OCI-LY7 (cell line): ENCODE results near the gene BBOX1. TPM values are rescaled to one million over a fixed set of nuclear protein-coding genes. Genes with fewer than 3 reads are reported as not detected.

Experiments
- BruUV-seq: library from RNA; stranded (reverse); fragments of 400-500 nt; replicated peaks from 2 replicates; lab custom pipeline; 2021; lab: Mats Ljungman, UMichigan
- CTCF ChIA-PET: fragments of 300-600 bp; sonication (Branson Sonifier 250); formaldehyde crosslinking; loops from one replicate; lab custom pipeline; 2022; ENCODE audit warnings: antibody characterized with exemption; ENCODE audit not compliant: unreplicated experiment; lab: Charles Lee
- POLR2A ChIA-PET: fragments of 300-600 bp; sonication (Branson Sonifier 250); formaldehyde crosslinking; loops from one replicate; lab custom pipeline; 2022; ENCODE audit warnings: antibody characterized with exemption; lab: Charles Lee
- DNase-seq: peaks from one replicate; pipeline ENCODE4 v3.0.0-alpha.2; 2015; ENCODE audit warnings: low spot score
- H2AFZ ChIP-seq: fragments of 200-600 bp; sonication (generic), shearing (Covaris generic); 2 replicates; pipeline ENCODE4 v1.6.1; 2014; ENCODE audit warnings: mild to moderate bottlenecking, antibody characterized with exemption, low read length, moderate library complexity
- H3K27ac ChIP-seq: fragments of 200-600 bp; sonication (generic); 2 replicates; pipeline ENCODE4 v1.5.1; 2014; ENCODE audit warnings: mixed run types, low read depth, mild to moderate bottlenecking, moderate library complexity, low read length, inconsistent platforms; ENCODE audit not compliant: poor library complexity, severe bottlenecking
- H3K36me3 ChIP-seq: fragments of 200-600 bp; sonication (generic); 2 replicates; pipeline ENCODE4 v1.6.1; 2014; ENCODE audit warnings: mild to moderate bottlenecking, antibody characterized with exemption, low read length, moderate library complexity, mixed read lengths; ENCODE audit not compliant: insufficient read depth
- H3K4me1 ChIP-seq: fragments of 200-600 bp; sonication (generic); 2 replicates; pipeline ENCODE4 v1.5.1; 2014; ENCODE audit warnings: mild to moderate bottlenecking, low read length; ENCODE audit not compliant: insufficient read depth, poor library complexity, severe bottlenecking
- H3K4me2 ChIP-seq: fragments of 200-600 bp; sonication (generic); 2 replicates; pipeline ENCODE4 v1.6.1; 2014; ENCODE audit warnings: mild to moderate bottlenecking, low read length
- H3K4me3 ChIP-seq: fragments of 200-600 bp; sonication (generic); 2 replicates; pipeline ENCODE4 v1.5.1; 2014; ENCODE audit warnings: mild to moderate bottlenecking, low read depth, low read length; ENCODE audit not compliant: poor library complexity, severe bottlenecking
- H3K79me2 ChIP-seq: fragments of 200-600 bp; sonication (generic); 2 replicates; pipeline ENCODE4 v1.6.1; 2016; ENCODE audit warnings: low read depth, mild to moderate bottlenecking, low read length, moderate library complexity, mixed read lengths; ENCODE audit not compliant: insufficient read depth
- H3K9me2 ChIP-seq: fragments of 200-600 bp; sonication (generic); 2 replicates; pipeline ENCODE4 v1.6.1; 2016; ENCODE audit warnings: mild to moderate bottlenecking, low read length, mixed read lengths; ENCODE audit not compliant: insufficient read depth
- H3K9me3 ChIP-seq: fragments of 200-600 bp; sonication (generic); 2 replicates; pipeline ENCODE4 v1.6.1; 2014; ENCODE audit warnings: mild to moderate bottlenecking, mixed run types, low read length, mixed read lengths
- H4K20me1 ChIP-seq: fragments of 200-600 bp; sonication (generic); 2 replicates; pipeline ENCODE4 v1.6.1; 2014; ENCODE audit warnings: mild to moderate bottlenecking, antibody characterized with exemption, low read length, moderate library complexity, mixed read lengths; ENCODE audit not compliant: insufficient read depth
- CTCF ChIP-seq: fragments of 200-600 bp; sonication (generic); conservative IDR thresholded peaks from 2 replicates; pipeline ENCODE4 v1.5.1; 2014; ENCODE audit warnings: mild to moderate bottlenecking, antibody characterized with exemption, low read length, moderate library complexity, mixed read lengths
- EZH2phosphoT487 ChIP-seq: fragments of 200-600 bp; sonication (generic); IDR thresholded peaks from 2 replicates; pipeline ENCODE4 v1.6.1; 2018; ENCODE audit warnings: low read depth, borderline replicate concordance, mild to moderate bottlenecking, mixed run types, antibody characterized with exemption, low read length, moderate library complexity, mixed read lengths
- intact Hi-C: fragments of 100-400 bp; cut with micrococcal nuclease; formaldehyde crosslinking; loops from one replicate; pipeline ENCODE4 v1.10.0; 2022; ENCODE audit not compliant: unreplicated experiment
- total RNA-seq, 2 experiments: library from RNA; depleted of rRNA in 1 of 2; stranded (reverse); fragments of >200 nt in 1 of 2; shearing (Covaris generic) in 1 of 2; gene quantifications; 2 replicates each; pipeline ENCODE4 v1.2.3, GENCODE V29; 2014 to 2022

The BBOX1 gene
- total RNA-seq, 2 experiments from 2014 or later = not detected

DNA sequence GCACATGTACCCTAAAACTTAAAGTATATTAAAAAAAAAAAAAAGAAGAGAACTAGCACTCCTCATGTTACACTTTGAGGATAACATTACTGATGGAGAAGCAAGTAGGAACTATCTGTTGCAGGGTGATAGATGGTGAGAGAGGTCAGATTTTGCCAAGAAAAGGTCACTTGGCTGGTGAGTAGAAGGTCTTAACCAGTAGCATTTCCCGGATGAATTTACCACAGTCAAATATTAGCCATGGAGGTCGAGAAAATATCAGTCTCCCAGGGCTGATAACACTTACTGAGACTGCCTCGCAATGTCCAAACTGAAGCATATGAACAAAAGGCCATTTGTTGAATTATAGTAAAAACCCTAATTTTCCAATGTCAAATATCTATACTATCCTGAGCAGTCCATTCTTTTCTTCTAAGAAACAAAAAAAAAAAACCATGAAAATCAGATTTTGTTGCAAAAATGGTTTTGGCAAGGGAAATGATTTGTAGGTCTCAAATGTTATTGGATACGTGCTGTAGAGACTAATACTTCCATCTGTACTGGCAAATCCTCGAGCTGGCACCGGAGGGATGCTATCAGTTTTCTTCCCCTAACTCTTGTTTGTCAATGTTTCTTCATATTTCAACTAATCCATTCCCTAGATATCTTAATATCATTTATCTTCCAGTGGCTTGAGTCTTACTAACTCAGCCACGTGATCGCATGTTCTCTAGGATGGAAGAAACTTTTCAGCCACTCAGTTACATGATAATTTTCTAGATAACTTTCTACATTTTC, 14.5 kb upstream of the BBOX1 start:
- intact Hi-C loops = no loop called here
- ChIA-PET CTCF (no interaction called here), POLR2A (interaction anchor here (1.7 kb wide), 1 partner anchor 15 kb away, joined by 6 read pairs; the partner anchor contains the start of gene BBOX1)
- H3K79me2 ChIP-seq = no peaks in the 10 kb centered on the region
- no peak overlapping the region for H3K4me3 ChIP-seq
- no TSS peak for BruUV-seq
- H3K9me3 ChIP-seq = no peaks in the 10 kb centered on the region
- H3K4me2 ChIP-seq = no peak overlapping the region
- TF ChIP-seq CTCF = no peak
- TF ChIP-seq EZH2phosphoT487 = no peak
- DNase-seq = no peak
- H3K27ac ChIP-seq = no peak overlapping the region
- H3K4me1 ChIP-seq = peaks cover 5% of the 10 kb centered on the region
- no peaks in the 10 kb centered on the region for H4K20me1 ChIP-seq
- H3K36me3 ChIP-seq = no peaks in the 10 kb centered on the region
- no peaks in the 10 kb centered on the region for H3K9me2 ChIP-seq
- no peak overlapping the region for H2AFZ ChIP-seq

GRCh38 chr11:27028561-27028965, 12.1 kb upstream of the BBOX1 start:
- CTCF ChIA-PET = no interaction called here
- POLR2A ChIA-PET = interaction anchor here (1.1 kb wide), 1 partner anchor 13 kb away, joined by 3 read pairs; no protein-coding TSS in a partner anchor
- H3K4me3 ChIP-seq = no peak overlapping the region
- H4K20me1 ChIP-seq = no peaks in the 10 kb centered on the region
- no peak overlapping the region for H3K27ac ChIP-seq
- BruUV-seq = no TSS peak
- H3K4me1 ChIP-seq = peaks cover 5% of the 10 kb centered on the region
- no peak for TF ChIP-seq EZH2phosphoT487
- TF ChIP-seq CTCF = no peak
- H2AFZ ChIP-seq = no peak overlapping the region
- intact Hi-C loops = no loop called here
- DNase-seq = no peak
- H3K9me2 ChIP-seq = no peaks in the 10 kb centered on the region; the same call in 1 of the 2 replicates
- no peaks in the 10 kb centered on the region for H3K79me2 ChIP-seq
- H3K9me3 ChIP-seq = no peaks in the 10 kb centered on the region
- H3K36me3 ChIP-seq = no peaks in the 10 kb centered on the region
- H3K4me2 ChIP-seq = no peak overlapping the region

DNA sequence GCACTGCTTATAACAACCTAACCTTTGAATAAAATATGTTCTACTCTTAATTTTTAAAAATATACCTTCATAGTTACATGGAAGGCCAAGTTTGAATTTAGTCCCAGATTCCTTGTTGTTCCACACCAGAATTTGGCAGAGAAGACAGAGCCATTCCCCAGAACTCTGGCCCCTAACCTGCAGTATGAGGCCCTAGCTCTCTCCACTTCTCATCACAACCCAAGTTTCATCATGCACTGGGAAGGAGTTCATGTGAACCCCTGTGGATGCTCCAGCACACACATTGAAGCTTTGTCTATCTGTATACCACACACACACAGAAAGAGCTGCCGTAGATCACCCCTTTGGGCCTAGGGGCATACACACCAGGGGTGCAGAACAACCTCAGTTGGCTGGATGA, 10.6 kb upstream of the BBOX1 start:
- peaks cover 5% of the 10 kb centered on the region for H3K4me1 ChIP-seq
- no peaks in the 10 kb centered on the region for H3K9me3 ChIP-seq
- no peak overlapping the region for H3K27ac ChIP-seq
- H3K36me3 ChIP-seq = no peaks in the 10 kb centered on the region
- CTCF ChIA-PET = no interaction called here
- H2AFZ ChIP-seq = no peak overlapping the region
- no peak overlapping the region for H3K4me3 ChIP-seq
- no peaks in the 10 kb centered on the region for H3K79me2 ChIP-seq
- intact Hi-C loops = no loop called here
- POLR2A ChIA-PET = interaction anchor here (0.6 to 1.5 kb wide), 4 partner anchors 13 to 498 kb away, joined by 3 to 6 read pairs (median 3); no protein-coding TSS in a partner anchor
- H3K9me2 ChIP-seq = no peaks in the 10 kb centered on the region; the same call in 1 of the 2 replicates
- no peak overlapping the region for H3K4me2 ChIP-seq
- TF ChIP-seq CTCF (no peak), EZH2phosphoT487 (no peak)
- BruUV-seq = no TSS peak
- DNase-seq = no peak
- H4K20me1 ChIP-seq = no peaks in the 10 kb centered on the region
